GM10266 (cell line): ENCODE results near the gene LRRC3B.
A peak's percentile ranks its signal among the peaks of the same experiment; 100 is the strongest.

ENCODE experiments used
- DNase-seq: peaks from one replicate; pipeline ENCODE4 v3.0.0; 2012; ENCODE audit errors: extremely low spot score
- CTCF ChIP-seq: IDR thresholded peaks from 2 replicates; pipeline ENCODE4 v1.5.1; 2012; ENCODE audit warnings: mild to moderate bottlenecking, low read depth; ENCODE audit not compliant: control insufficient read depth, insufficient read depth; ENCODE audit errors: missing control alignments

LRRC3B gene

GRCh38 chr3:26704736-26705135, 82.2 kb downstream of the LRRC3B start:
- DNase-seq: no peak
- no peak for TF ChIP-seq CTCF

GRCh38 chr3:26708501-26708900, 85.9 kb downstream of the LRRC3B start:
- no peak for DNase-seq
- TF ChIP-seq CTCF: no peak

GRCh38 chr3:26712211-26713026, 89.8 kb downstream of the LRRC3B start:
- DNase-seq: peak; percentile 37
- TF ChIP-seq CTCF: peak; percentile 46

GRCh38 chr3:26713091-26713490, 90.5 kb downstream of the LRRC3B start:
- TF ChIP-seq CTCF: no peak
- no peak for DNase-seq

- no peak for DNase-seq
- TF ChIP-seq CTCF: no peak
Observed at GRCh38 chr3:26714485-26714884, 91.9 kb downstream of the LRRC3B start.

- no peak for DNase-seq
- TF ChIP-seq CTCF: no peak
Observed at GRCh38 chr3:26715431-26715830, 92.9 kb downstream of the LRRC3B start.

- no peak for DNase-seq
- no peak for TF ChIP-seq CTCF
Observed at GRCh38 chr3:26718315-26718714, 95.7 kb downstream of the LRRC3B start.
